ENCODE measurements around the gene SPDYE6.
"Not testable (repeated sequence)": the region's sequence is repeated elsewhere in the genome, so short reads cannot be mapped to it uniquely, and the experiment has no call there.

Gene SPDYE6

DNA sequence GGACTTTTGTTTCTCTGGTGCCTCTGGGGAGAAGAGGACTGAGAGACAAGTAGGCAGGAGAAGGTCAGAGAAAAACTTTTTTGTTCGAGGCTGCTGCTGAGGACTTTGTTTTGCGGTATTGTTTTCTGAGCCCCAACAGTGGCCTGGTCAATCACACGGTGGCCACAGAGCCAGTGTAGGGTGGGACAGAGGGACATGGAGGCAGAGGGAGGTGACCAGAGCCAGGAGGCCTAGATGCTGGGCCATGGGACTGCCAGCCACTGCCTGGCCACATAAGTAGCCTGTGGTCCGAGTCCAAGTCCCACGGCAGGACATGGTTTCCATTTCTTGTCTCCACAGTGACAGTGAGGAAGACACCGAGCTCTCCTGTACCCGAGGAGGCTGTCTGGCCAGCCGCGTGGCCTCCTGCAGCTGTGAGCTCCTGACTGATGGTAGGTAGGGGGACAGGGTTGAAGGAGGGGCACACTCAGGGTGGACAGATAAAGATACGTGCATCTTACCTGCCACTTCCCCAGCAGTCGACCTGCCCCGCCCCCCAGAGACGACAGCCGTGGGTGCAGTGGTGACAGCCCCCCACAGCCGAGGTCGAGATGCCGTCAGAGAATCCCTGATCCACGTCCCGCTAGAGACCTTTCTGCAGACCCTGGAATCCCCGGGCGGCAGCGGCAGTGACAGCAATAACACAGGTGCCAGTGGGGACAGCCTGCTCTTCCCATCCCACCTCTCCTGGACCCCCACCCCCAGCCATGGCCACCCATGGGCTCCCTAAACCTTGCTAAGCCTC is 42.1 kb downstream of the SPDYE6 start:
- DNase-seq: no peak

DNA sequence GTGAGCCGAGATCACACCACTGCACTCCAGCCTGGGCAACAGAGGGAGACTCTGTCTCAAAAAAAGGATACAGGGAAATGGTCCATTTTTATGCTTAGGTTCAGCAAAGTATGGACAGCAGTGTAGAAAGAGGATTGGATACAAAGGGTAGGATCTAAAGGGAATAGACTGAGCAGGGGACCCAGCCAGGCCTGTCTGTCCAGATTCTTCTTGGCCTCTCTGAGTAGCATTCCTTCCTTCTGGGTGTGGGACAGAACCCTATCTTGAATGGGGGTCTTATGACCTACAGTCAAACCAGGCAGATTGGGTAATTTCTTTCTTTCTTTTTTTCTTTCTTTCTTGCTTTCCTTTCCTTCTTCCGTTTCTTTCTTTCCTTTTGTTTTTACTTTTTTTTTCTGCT is 43.9 kb downstream of the SPDYE6 start:
- DNase-seq: no peak

DNA sequence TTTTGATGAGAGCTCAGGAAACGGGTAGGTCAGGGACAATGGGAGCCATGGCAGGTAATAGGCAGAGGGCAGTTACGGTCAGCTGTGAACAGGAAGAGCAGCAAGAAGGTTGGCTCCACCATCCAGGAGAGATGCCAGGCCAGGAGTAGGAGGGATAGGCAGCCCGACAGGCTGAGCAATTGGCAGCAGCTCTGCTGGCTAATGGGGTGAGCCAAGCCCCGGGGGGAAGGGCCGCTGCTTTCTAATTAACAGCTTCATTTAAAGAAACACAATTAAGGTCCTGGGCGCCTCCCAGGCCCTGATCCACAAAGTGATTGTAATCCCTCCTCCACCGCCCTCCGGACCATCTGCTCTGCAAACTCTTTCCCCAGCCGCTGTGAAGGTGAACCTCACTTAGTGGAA is 45.8 kb downstream of the SPDYE6 start:
- no peak for DNase-seq

DNA sequence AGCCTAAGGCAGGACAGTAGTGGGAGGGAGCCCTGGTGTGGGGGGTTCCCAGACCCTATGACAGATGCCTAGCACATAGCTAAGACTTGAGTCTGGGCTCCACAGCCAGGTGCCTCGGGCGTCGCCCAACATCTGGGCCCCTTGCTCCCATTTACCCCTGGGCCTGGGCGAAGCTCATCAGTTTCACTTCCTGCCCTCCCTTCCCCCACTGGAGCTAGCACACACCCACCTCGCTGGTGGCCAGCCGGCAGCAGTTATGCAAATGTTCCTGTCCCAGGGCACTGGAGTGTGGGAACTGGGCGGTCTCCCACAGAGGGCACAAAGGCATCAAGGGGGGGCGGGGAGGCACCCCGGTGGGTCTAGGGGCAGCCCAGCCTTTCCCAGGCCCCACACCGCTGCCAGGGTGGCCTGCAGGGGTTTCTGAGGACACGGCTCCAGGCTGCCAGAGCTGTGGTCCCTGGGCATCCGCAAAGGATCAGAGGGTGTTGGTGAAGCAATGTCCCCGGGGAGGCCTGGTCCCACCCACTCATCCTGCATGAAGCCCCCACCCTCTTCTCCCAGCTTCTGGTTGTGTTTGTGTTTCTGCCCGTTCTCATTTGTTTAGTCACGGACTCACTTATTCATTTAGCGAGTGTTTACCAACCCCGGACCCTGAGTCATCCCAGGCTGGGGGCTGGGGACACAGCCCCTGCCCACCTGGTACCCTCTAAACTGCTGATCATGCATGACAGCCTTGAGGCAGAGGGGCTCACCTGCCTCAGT is 49.1 kb downstream of the SPDYE6 start:
- no peak for DNase-seq

DNA sequence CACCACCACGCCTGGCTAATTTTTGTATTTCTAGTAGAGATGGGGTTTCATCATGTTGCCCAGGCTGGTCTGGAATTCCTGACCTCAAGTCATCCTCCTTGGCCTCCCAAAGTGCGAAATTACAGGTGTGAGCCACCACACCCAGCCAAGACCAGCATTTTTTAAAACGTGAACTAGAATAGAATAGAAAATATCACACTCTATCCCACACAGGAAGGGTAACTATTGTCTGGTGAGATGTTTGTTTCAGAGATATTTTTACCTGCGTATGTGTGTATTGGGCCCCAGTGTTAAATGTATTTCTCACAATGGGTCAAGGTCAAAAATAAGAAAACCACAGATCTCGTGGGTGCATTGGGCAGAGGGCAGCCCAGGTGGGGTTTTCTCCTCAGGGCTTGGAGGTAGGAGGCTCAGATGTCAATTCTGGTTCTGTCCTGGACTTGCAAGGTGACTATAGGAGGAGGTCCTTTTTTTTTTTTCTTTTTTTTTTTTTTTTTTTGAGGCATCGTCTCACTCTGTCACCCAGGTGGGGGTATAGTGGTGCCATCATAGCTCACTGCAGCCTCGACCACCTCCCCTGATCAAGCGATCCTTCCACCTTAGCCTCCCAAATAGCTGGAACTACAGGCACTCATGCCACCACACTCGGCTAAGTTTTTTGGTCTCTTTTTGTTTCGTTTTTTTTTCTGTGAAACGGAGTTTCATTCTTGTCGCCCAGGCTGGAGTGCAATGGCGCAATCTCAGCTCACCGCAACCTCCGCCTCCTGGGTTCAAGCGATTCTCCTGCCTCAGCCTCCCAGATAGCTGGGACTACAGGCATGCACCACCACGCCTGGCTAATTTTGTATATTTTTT is 50.6 kb downstream of the SPDYE6 start:
- DNase-seq: no peak

DNA sequence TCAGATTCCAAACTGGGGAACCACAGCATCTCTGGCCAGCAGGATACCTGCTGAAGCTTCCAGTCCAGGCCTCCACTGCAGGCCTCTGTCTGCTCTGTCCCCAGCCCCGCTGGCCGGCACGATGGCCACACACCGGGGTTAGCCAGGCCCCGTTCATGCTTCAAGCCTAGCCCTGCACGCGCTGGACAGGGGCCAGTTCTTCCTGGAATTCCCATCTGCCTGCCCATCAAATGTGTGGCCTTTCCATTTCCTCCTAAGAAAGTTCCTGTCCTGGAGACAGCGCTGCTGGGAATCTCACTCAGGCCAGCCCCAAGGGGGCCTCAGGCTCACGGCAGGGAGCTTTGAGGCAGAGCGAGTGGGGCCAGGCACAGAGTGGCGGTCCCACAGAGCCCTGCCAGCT is 51.6 kb downstream of the SPDYE6 start:
- DNase-seq: no peak

DNA sequence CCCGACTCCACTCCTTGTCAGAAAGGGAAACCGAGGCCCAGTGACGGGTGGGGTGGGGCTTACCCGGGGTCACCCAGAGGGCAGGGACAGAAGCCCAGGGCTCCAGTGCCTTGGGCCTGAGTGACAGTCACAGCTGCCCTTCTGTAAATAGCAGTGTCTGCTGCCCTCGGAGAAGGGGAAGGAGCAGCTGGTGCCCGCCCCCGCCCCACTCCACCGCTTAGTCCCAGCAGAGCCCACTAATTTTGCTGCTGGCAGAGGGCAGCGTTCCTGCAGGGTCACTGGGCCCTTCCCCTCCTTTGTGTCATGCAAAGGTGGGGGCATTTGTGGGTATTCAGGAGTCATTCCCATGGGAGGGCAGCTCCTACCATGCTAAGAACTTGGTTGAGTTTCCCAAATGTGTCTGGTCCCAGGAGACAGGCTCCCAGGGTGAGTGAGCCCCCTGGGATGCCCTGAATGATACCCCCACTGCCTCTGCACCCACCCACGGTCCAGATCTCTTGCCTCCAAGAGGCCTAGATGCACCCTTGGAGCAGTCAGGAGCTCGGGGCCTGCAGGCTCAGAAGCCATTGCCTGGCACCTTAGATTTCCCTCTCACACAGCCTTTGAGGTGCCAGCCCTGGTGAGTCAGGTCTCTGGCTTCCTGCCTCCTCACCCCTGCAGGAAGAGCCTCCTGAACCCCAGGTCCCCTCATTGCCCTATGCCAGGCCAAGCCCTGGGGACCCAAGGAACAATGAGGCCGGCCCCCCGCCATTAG is 52.4 kb downstream of the SPDYE6 start:
- no peak for DNase-seq

DNA sequence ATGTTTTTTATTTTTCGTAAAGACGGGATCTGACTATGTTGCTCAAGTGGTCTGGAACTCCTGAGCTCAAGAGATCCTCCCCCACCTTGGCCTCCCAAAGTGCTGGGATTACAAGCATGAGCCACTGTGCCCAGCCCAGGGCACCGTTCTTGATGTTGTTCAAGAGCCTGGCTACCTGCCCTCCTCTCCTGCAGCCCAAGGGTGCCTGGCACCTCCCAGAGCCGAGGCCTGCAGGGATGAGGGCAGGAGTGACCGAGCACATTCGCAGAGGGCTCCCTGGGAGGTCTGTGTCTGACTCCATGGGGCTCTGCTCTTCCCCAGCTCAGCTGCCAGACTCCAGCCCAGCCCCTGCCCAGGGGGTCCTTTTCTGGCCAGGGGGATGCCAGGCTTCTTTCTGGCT is 54.2 kb downstream of the SPDYE6 start:
- DNase-seq: no peak

DNA sequence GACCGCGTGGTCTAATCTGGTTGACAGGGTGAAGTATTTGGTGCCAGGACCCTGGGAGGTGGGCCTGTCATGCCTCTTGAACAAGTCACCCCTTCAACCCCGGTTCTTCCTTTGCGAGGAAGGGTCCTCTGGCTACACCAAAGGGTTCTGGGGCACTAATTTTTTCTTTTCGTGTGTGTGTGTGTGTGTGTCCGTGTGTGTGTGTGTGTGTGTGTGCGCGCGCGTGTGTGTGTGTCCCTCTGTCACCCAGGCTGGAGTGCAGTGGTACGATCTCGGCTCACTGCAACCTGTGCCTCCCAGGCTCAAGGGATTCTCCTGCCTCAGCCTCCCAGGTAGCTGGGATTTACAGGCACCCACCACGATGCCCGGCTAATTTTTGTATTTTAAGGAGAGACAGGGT is 54.9 kb downstream of the SPDYE6 start:
- DNase-seq: not testable (repeated sequence)

DNA sequence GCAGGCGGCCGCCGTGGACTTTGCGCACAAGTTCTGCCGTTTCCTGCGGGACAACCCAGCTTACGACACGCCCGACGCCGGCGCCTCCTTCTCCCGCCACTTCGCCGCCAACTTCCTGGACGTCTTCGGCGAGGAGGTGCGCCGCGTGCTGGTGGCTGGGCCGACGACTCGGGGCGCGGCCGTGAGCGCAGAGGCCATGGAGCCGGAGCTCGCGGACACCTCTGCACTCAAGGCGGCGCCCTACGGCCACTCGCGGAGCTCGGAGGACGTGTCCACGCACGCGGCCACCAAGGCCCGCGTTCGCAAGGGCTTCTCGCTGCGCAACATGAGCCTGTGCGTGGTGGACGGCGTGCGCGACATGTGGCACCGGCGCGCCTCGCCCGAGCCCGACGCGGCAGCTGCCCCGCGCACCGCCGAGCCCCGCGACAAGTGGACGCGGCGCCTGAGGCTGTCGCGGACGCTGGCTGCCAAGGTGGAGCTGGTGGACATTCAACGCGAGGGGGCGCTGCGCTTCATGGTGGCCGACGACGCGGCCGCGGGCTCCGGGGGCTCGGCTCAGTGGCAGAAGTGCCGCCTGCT is 55.5 kb downstream of the SPDYE6 start:
- no peak for DNase-seq

DNA sequence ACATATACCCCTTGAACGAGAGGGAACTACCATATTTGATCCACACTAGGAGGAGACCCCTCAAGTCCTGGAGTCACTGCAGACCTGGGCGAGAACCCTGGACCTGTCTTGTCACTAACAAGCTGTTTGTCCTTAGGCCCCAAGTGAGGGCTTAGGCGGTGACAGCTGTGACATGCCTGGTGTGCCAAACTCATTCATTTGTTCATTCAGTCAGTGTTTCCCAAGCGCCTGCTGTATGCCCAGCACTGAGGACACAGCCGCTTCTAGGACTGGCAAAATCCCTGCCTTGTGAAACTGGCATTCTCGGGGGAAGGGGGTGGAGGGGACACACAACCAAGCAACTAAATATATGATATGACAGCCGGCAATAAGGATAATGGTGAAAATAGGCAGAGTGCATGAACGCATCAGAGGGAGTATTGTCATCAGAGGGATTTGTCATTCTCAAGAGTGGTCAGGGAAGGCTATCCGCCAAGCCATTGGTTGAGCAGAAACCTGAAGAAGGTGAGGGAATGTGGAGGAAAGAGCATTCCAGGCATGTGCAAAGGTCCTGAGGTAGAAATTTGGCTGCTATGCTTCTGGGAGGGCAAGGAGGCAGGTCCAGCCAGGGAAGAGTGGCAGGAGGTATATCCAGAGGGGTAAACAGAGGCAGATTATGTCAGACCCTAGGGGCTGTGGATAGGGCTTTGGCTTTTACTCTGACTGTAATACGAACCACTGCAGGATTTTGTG is 58.6 kb downstream of the SPDYE6 start:
- DNase-seq: no peak

DNA sequence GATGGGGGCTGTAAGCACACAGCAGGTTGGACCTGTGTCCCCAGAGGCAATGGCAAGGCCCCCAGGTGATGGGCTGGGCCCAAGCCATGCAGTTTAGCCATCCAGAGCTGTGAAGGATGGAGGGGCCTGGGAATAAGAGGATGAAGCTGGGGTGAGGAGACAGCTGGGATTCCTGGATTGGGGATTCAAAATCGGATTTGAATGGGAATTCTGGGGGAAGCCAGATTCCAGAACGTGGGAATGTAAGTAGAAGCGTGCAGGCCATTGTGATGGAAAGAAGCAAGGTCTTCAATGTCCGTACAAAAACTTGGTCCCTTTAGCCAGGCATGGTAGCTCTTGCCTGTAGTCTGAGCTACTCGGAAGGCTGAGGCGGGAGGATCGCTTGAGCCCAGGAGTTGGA is 59.7 kb downstream of the SPDYE6 start:
- no peak for DNase-seq

DNA sequence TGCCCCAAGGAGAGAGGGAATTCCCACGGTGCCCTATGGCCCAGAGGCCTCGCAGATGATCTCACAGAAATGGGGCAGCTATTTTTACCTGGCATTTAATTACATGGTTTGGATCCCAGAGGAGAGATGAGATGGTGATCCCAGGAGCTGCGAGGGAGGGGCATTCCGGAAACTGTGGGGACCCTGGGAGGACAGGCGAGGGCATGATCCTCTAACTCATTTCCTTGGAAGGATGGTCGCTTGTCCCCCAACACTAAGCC is 60.1 kb downstream of the SPDYE6 start:
- DNase-seq: no peak
